Testis (tissue), 2 donors: Measurements from ENCODE around the gene ANKRD11.
"Not testable (repeated sequence)": the region's sequence is repeated elsewhere in the genome, so short reads cannot be mapped to it uniquely, and the experiment has no call there.

Source experiments
- CTCF ChIP-seq, 3 experiments: fragments of 450-650 bp in 2 of 3; fragments of 200-600 bp in 1 of 3; sonication (generic) in 1 of 3; IDR thresholded peaks; one replicate each; pipeline ENCODE4 v1.5.1; 2016 to 2019; ENCODE audit warnings: antibody characterized with exemption in 3 of 3, mild to moderate bottlenecking in 2 of 3, moderate library complexity in 1 of 3
- POLR2A ChIP-seq: fragments of 450-650 bp; IDR thresholded peaks from one replicate; pipeline ENCODE4 v1.6.1; 2017; ENCODE audit warnings: antibody characterized with exemption, mild to moderate bottlenecking, moderate library complexity

DNA sequence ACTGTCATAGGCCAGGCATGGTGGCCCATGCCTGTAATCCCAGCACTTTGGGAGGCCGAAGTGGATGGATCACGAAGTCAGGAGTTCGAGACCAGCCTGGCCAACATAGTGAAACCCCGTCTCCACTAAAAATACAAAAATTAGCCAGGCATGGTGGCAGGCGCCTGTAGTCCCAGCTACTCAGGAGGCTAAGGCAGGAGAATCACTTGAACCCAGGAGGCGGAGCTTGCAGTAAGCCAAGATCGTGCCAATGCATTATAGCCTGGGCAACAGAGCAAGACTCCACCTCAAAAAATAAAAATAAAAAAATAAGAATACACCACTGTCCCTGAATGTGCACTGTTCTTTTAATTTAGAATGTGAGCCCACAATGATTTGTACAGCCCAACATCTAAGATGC lies 61.8 kb downstream of the ANKRD11 start:
- not testable (repeated sequence) for TF ChIP-seq POLR2A; CTCF (IDR thresholded peaks at IDR 0.05)
